ENCODE data around the gene SLC37A1. TPM values are rescaled to one million over a fixed set of nuclear protein-coding genes. Genes with fewer than 3 reads are reported as not detected.

SLC37A1 gene
- total RNA-seq, 1 experiment from 2014 or later, result 4.9 TPM

GRCh38 chr21:42556476-42556875 is 42.8 kb downstream of the SLC37A1 start:
- Mint-ChIP-seq H3K27me3 (ENCODE audit: insufficient read depth, unreplicated experiment) (no peaks in the 10 kb centered on the region), H3K27ac (ENCODE audit: low read depth, unreplicated experiment) (no peak overlapping the region), H3K4me3 (ENCODE audit: unreplicated experiment) (no peak overlapping the region), H3K9me3 (ENCODE audit: unreplicated experiment) (no peaks in the 10 kb centered on the region), H3K36me3 (ENCODE audit: insufficient read depth, unreplicated experiment) (peaks cover 6% of the 10 kb centered on the region), H3K4me1 (ENCODE audit: insufficient read depth, unreplicated experiment) (no peaks in the 10 kb centered on the region)
- ChIA-PET POLR2A (no interaction called here), CTCF (no interaction called here)
- intact Hi-C loops (cut with micrococcal nuclease), result no loop called here
- no peak for DNase-seq (ENCODE audit: unreplicated experiment)
- TF ChIP-seq CTCF (IDR thresholded peaks at IDR 0.05; ENCODE audit: unreplicated experiment), result no peak
- no TSS peak for BruUV-seq (replicated peaks)

- CTCF ChIA-PET, result no interaction called here
- POLR2A ChIA-PET, result no interaction called here
- Mint-ChIP-seq H3K9me3 (ENCODE audit: unreplicated experiment) (no peaks in the 10 kb centered on the region), H3K27me3 (ENCODE audit: insufficient read depth, unreplicated experiment) (no peaks in the 10 kb centered on the region), H3K36me3 (ENCODE audit: insufficient read depth, unreplicated experiment) (peaks cover 6% of the 10 kb centered on the region), H3K4me3 (ENCODE audit: unreplicated experiment) (no peak overlapping the region), H3K27ac (ENCODE audit: low read depth, unreplicated experiment) (no peak overlapping the region), H3K4me1 (ENCODE audit: insufficient read depth, unreplicated experiment) (no peaks in the 10 kb centered on the region)
- no peak for DNase-seq (ENCODE audit: unreplicated experiment)
- intact Hi-C loops (cut with micrococcal nuclease), result no loop called here
- TF ChIP-seq CTCF (IDR thresholded peaks at IDR 0.05; ENCODE audit: unreplicated experiment), result no peak
- no TSS peak for BruUV-seq (replicated peaks)
These were observed 43.3 kb downstream of the SLC37A1 start for GRCh38 chr21:42556960-42557359.

- peaks cover 6% of the 10 kb centered on the region for H3K36me3 Mint-ChIP-seq (ENCODE audit: insufficient read depth, unreplicated experiment)
- intact Hi-C loops (cut with micrococcal nuclease), result no loop called here
- H3K9me3 Mint-ChIP-seq (ENCODE audit: unreplicated experiment), result no peaks in the 10 kb centered on the region
- H3K27me3 Mint-ChIP-seq (ENCODE audit: insufficient read depth, unreplicated experiment), result no peaks in the 10 kb centered on the region
- no peak for TF ChIP-seq CTCF (IDR thresholded peaks at IDR 0.05; ENCODE audit: unreplicated experiment)
- no peak overlapping the region for H3K4me3 Mint-ChIP-seq (ENCODE audit: unreplicated experiment)
- DNase-seq (ENCODE audit: unreplicated experiment), result no peak
- CTCF ChIA-PET, result interaction anchor here (0.6 kb wide), 1 partner anchor 107 kb away, joined by 3 read pairs; no protein-coding TSS in a partner anchor
- BruUV-seq (replicated peaks), result no TSS peak
- H3K4me1 Mint-ChIP-seq (ENCODE audit: insufficient read depth, unreplicated experiment), result no peaks in the 10 kb centered on the region
- no peak overlapping the region for H3K27ac Mint-ChIP-seq (ENCODE audit: low read depth, unreplicated experiment)
- POLR2A ChIA-PET, result no interaction called here
These were observed 43.8 kb downstream of the SLC37A1 start for GRCh38 chr21:42557420-42557819.

GRCh38 chr21:42558368-42558767 is 44.7 kb downstream of the SLC37A1 start:
- Mint-ChIP-seq H3K27ac (ENCODE audit: low read depth, unreplicated experiment) (no peak overlapping the region), H3K9me3 (ENCODE audit: unreplicated experiment) (no peaks in the 10 kb centered on the region), H3K27me3 (ENCODE audit: insufficient read depth, unreplicated experiment) (no peaks in the 10 kb centered on the region), H3K36me3 (ENCODE audit: insufficient read depth, unreplicated experiment) (peaks cover 6% of the 10 kb centered on the region), H3K4me1 (ENCODE audit: insufficient read depth, unreplicated experiment) (peaks cover under 1% of the 10 kb centered on the region), H3K4me3 (ENCODE audit: unreplicated experiment) (no peak overlapping the region)
- CTCF ChIA-PET, result interaction anchor here (0.6 to 0.7 kb wide), 2 partner anchors 251 to 278 kb away, joined by 3 read pairs; no protein-coding TSS in a partner anchor
- intact Hi-C loops (cut with micrococcal nuclease), result no loop called here
- no TSS peak for BruUV-seq (replicated peaks)
- POLR2A ChIA-PET, result interaction anchor here (0.5 kb wide), 1 partner anchor 11 kb away, joined by 3 read pairs; no protein-coding TSS in a partner anchor
- no peak for DNase-seq (ENCODE audit: unreplicated experiment)
- TF ChIP-seq CTCF (IDR thresholded peaks at IDR 0.05; ENCODE audit: unreplicated experiment), result no peak

All from MCF 10A (cell line).